Esophagus (tissue), 2 donors: ENCODE results near the gene RPAP3. TPM values are rescaled to one million over a fixed set of nuclear protein-coding genes. Genes with fewer than 3 reads are reported as not detected.
"Not testable (repeated sequence)": the region's sequence is repeated elsewhere in the genome, so short reads cannot be mapped to it uniquely, and the experiment has no call there.

Source experiments
- H3K27ac ChIP-seq, 2 donors: one replicate each; pipeline ENCODE4 v1.5.1; 2013; ENCODE audit warnings: low read depth in 2 of 2, mild to moderate bottlenecking in 2 of 2, inconsistent platforms in 1 of 2, low read length in 1 of 2, moderate library complexity in 1 of 2
- H3K27me3 ChIP-seq, 2 donors: one replicate each; pipeline ENCODE4 v1.6.1; 2013; ENCODE audit warnings: low read length in 2 of 2, control low read depth in 1 of 2, mild to moderate bottlenecking in 1 of 2; ENCODE audit not compliant: insufficient read depth in 2 of 2, control insufficient read depth in 1 of 2
- H3K36me3 ChIP-seq, 2 donors: one replicate each; pipeline ENCODE4 v1.6.1; 2013; ENCODE audit warnings: low read length in 1 of 2; ENCODE audit not compliant: control insufficient read depth in 2 of 2, insufficient read depth in 2 of 2
- H3K4me1 ChIP-seq, 2 donors: one replicate each; pipeline ENCODE4 v1.6.1; 2013; ENCODE audit warnings: low read length in 1 of 2; ENCODE audit not compliant: control insufficient read depth in 2 of 2, insufficient read depth in 2 of 2
- H3K4me3 ChIP-seq, 2 donors: one replicate each; pipeline ENCODE4 v1.5.1; 2013; ENCODE audit warnings: low read length in 2 of 2, mild to moderate bottlenecking in 2 of 2, low read depth in 1 of 2, moderate library complexity in 1 of 2
- H3K9me3 ChIP-seq, 2 donors: one replicate each; pipeline ENCODE4 v1.6.1; 2013; ENCODE audit warnings: mild to moderate bottlenecking in 2 of 2, low read depth in 1 of 2, low read length in 1 of 2, moderate library complexity in 1 of 2; ENCODE audit not compliant: control insufficient read depth in 2 of 2, insufficient read depth in 1 of 2
- WGBS, 2 donors: extraction: QIAGEN DNeasy Blood & Tissue Kit; methylation state at CpG; one replicate each; pipeline ENCODE4 v1.1.7; 2013; 5-methylcytosine and 5-hydroxymethylcytosine counted together
- polyA plus RNA-seq, 2 donors: library from polyadenylated mRNA; stranded (reverse); fragments of 200-250 nt; gene quantifications; one replicate each; pipeline ENCODE4 v1.2.3, GENCODE V29; 2013
- donor health status: healthy with polysubstance abuse.
- donor health status: Bipolar disorder and iron deficiency.

RPAP3 gene
- polyA plus RNA-seq, 2 donors: 5.3 to 11.6 TPM

DNA sequence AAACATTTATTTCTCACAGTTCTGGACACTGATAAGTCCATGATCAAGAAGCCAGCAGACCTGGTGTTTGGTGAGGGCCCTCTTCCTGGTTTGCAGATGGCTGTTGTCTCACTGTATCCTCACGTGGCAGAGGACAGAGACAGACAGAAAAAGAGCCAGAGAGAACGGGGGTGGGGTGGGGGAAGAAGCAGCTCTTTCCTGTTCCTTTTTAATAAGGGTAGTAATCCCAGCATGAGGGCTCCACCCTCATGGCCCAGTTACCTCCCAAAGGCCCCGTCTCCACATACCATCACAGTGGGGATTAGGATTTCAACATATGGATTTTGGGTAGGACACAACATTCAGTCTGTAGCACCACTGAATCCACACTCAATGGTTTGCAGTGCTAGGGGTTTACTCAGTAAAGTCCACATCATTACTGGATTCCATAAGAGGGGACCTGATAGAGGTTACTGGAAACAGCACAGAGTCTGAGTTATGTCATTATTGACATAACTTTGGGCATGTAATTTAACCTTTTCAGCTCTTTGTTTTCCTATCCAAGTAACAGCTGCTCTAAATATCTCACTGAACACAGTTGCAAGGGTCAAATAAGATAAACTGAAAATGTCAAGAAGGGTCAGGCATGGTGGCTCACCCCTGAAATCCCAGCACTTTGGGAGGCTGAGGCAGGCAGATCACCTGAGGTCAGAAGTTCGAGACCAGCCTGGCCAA, 53.2 kb downstream of the RPAP3 start:
- Histone ChIP-seq H3K27me3 (no peaks in the 10 kb centered on the region), H3K9me3 (no peaks in the 10 kb centered on the region), H3K36me3 (no peaks in the 10 kb centered on the region), H3K27ac (peak overlapping the region in 1 of 2 donors; percentile 3), H3K4me1 (no peaks in the 10 kb centered on the region), H3K4me3 (no peak overlapping the region)
- WGBS, 2 donors: 57 to 63% methylated on average over 4 of the region's 4 CpGs

DNA sequence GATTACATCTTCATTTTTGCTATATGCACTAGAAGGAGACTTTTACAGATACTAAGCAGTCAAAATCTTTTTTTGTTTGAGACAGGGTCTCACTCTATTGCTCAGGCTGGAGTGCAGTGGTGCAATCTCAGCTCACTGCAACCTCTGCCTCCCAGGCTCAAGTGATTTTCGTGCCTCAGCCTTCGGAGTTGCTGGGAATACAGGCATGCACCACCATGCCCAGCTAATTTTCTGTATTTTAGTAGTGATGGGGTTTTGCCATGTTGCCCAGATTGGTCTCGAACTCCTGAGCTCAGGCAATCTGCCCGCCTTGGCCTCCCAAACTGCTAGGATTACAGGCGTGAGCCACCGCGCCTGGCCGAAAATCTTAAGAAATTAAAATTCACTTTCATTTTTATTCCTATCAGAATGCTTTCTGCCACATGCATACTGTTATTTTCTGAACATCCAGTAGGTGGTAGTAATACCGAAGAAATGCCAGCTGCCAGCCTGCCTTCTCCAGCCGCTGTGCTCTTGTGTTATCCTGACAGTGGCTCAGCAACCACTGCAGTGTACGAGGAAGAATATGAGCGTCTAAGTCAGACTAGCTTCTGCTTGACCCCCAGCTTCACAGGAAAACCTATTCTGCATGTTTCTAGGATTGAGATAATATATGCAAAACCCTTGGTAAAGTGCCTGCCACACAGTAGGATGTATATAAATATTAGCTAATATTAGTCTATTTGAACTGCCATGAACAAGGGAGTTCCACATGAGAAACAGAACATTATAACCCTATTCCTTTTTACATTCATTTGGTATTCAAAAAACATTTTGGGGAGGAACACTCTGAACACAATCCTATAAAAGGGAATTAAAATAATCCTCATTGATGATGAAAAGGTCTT, 54.2 kb downstream of the RPAP3 start:
- no peak overlapping the region for H3K27ac ChIP-seq
- H3K36me3 ChIP-seq: no peaks in the 10 kb centered on the region
- no peaks in the 10 kb centered on the region for H3K27me3 ChIP-seq
- no peaks in the 10 kb centered on the region for H3K9me3 ChIP-seq
- H3K4me1 ChIP-seq: no peaks in the 10 kb centered on the region
- 50 to 54% methylated on average over 12 of the region's 12 CpGs for WGBS, 2 donors
- no peak overlapping the region for H3K4me3 ChIP-seq

DNA sequence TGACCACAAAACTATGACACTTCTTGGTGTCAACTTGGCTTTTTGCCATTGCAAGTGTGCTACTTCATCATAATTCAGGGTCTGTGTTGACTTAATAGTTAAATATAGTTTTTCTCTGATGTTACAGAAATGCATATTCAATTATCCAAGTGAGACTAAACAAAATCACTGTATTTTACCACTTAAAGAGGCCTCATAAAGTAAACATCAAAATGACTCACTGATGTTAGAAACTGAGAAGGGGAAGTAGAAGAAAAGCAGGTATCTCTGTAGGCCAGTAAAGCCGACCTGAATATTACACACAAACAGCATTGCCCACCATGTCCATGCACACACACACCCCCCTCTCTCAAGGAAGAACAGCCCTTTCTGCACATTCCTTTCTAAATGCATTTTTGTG, 55.4 kb downstream of the RPAP3 start:
- WGBS, 2 donors: 57 to 68% methylated on average over 1 of the region's 1 CpG
- H3K9me3 ChIP-seq: no peaks in the 10 kb centered on the region

DNA sequence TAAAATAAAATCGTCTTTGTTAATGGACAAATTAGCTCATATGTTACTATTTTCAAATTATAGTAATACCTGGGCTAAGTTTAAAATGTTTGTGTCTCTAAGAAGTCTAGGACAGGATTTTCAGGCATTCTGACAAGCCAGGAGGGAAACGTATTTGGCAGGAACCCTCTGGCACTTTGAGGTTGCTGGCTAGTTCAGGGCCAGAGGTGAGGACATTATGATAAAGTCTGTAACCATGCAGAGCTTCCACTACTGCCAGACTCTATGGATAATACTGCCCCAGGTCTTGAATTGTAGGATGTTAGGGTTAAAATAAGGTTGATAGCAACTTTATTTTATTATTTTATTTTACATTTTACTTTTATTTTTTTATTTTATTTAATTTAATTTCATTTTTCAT, 56.4 kb downstream of the RPAP3 start:
- no peak overlapping the region for H3K4me3 ChIP-seq
- WGBS, 2 donors: 83 to 87% methylated on average over 2 of the region's 2 CpGs
- no peaks in the 10 kb centered on the region for H3K4me1 ChIP-seq
- H3K9me3 ChIP-seq: no peaks in the 10 kb centered on the region
- no peaks in the 10 kb centered on the region for H3K27me3 ChIP-seq
- H3K27ac ChIP-seq: no peak overlapping the region
- no peaks in the 10 kb centered on the region for H3K36me3 ChIP-seq

More for the DNA sequence above, 55.4 kb downstream of the RPAP3 start:
- H3K4me1 ChIP-seq: no peaks in the 10 kb centered on the region
- no peaks in the 10 kb centered on the region for H3K36me3 ChIP-seq
- no peak overlapping the region for H3K27ac ChIP-seq
- no peaks in the 10 kb centered on the region for H3K27me3 ChIP-seq
- no peak overlapping the region for H3K4me3 ChIP-seq

DNA sequence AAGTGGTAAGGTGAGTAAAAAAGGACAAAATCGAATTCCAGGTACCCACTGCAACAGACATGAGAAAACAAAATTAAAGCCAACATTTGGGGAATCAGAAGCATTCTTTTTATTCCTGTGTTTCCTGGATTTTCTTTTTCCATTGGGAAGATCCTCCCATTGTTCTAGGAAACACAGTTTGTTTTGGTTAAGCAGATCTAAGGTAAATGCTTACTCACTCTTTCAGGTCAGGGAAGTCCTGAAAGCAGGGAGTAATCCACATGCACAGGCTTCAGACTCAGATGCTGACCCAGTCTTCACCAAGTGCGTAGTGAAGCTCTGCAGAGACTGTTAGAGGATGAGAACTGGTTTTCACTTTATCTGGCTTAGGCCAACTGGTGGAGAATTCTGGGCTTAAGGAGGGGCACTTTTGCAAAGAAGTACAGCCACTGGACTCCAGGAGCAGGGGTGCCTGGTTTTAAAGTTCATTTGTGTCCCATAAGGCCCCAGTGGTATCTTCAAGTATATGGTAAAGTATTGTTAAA, 57.7 kb downstream of the RPAP3 start:
- H3K9me3 ChIP-seq: no peaks in the 10 kb centered on the region
- no peaks in the 10 kb centered on the region for H3K4me1 ChIP-seq
- H3K4me3 ChIP-seq: no peak overlapping the region
- no peaks in the 10 kb centered on the region for H3K27me3 ChIP-seq
- 91 to 93% methylated on average over 2 of the region's 2 CpGs for WGBS, 2 donors
- H3K27ac ChIP-seq: no peak overlapping the region
- no peaks in the 10 kb centered on the region for H3K36me3 ChIP-seq

DNA sequence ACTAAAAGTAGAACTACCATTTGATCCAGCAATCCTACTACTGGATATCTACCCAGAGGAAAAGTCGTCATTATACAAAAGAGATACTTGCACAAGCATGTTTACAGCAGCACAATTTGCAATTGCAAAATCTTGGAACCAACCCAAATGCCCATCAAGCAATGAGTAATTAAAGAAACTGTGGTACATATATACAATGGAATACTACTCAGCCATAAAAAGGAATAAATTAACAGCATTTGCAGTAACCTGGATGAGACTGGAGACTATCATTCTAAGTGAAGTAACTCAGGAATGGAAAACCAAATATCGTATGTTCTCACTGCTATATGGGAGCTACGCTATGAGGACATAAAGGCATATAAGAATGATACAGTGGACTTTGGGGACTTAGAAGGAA, 63.5 kb downstream of the RPAP3 start:
- H3K9me3 ChIP-seq, H3K27ac ChIP-seq, H3K36me3 ChIP-seq, H3K4me1 ChIP-seq, H3K4me3 ChIP-seq, H3K27me3 ChIP-seq: not testable (repeated sequence)
- WGBS, 2 donors: 86 to 96% methylated on average over 3 of the region's 3 CpGs

DNA sequence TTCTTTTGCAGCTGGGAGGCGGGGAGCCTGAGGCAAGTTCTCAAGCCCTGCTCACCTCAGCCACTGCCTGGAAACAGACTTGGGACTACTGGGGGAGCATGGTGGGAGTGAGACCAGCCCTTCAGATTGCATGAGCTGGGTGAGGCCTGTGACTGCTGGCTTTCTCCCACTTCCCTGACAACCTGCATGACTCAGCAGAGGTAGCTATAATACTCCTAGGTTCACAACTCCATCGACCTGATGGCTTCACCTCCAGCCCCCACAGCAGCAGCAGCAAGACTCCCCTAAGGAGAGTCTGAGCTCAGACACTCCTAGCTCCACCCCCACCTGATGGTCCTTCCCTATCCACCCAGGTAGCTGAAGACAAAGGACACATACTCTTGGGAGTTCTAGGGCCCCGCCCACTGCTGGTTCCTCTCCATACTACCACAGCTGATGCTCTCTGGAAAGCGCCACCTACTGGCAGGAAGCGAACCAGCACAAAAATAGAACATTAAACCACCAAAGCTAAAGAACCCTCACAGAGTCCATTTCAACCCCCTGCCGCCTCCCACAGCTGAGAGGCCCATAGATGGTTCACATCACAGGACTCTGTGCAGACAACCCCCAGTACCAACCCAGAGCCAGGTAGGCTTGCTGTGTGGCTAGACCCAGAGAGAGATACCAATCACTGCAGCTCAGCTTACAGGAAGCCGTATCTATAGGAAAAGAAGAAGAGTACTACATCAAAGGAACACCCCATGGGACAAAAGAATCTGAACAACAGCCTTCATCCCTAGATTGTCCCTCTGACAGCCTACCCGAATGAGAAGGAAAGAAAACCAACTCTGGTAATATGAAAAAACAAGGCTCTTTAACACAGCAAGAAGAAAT, 68.7 kb downstream of the RPAP3 start:
- H3K27ac ChIP-seq: no peak overlapping the region
- H3K4me1 ChIP-seq: no peaks in the 10 kb centered on the region
- H3K27me3 ChIP-seq: no peaks in the 10 kb centered on the region
- H3K4me3 ChIP-seq: no peak overlapping the region
- no peaks in the 10 kb centered on the region for H3K9me3 ChIP-seq
- WGBS, 2 donors: 71 to 74% methylated on average over 8 of the region's 8 CpGs
- H3K36me3 ChIP-seq: no peaks in the 10 kb centered on the region

DNA sequence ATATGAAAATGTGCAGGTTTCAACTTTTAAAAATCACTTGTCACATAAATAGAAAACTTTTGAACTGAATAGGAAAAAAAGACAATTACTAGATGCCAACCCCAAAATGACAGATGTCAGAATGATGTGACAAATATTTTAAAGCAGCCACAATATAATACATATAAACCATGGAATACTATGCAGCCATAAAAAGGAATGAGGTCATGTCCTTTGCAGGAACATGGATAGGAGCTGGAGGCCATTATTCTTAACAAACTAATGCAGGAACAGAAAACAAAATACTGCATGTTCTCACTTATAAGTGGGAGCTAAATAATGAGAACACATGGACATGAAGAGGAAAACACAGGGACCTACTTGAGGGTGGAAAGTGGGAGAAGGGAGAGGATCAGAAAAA, 70.1 kb downstream of the RPAP3 start:
- not testable (repeated sequence) for H3K4me3 ChIP-seq

DNA sequence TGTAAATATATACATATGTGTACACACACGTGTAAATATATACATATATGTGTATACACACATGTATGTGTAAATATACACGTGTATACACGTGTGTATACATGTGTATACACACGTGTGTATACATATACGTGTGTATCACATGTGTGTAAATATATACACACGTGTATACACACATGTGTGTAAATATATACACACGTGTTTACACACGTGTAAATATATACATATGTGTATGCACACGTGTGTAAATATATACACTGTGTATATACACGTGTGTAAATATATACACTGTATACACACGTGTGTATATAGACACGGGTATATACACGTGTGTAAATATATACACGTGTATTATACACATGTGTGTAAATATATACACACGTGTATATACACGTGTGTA, 71.7 kb downstream of the RPAP3 start:
- Histone ChIP-seq H3K36me3 (no peaks in the 10 kb centered on the region), H3K27me3 (no peaks in the 10 kb centered on the region), H3K9me3 (no peaks in the 10 kb centered on the region), H3K4me1 (no peaks in the 10 kb centered on the region), H3K4me3 (no peak overlapping the region), H3K27ac (no peak overlapping the region)
- whole genome bisulfite sequencing, 2 donors: 72 to 74% methylated on average over 16 of the region's 16 CpGs

More for the DNA sequence above, 70.1 kb downstream of the RPAP3 start:
- H3K27ac ChIP-seq, H3K36me3 ChIP-seq, H3K4me1 ChIP-seq, H3K9me3 ChIP-seq, H3K27me3 ChIP-seq: not testable (repeated sequence)
